Stimulated activated CD8-positive, alpha-beta memory T cell treated with anti-CD3 and anti-CD28 coated beads, Interleukin-15, amount 100 ng/mL, for 24 hours (primary cell): ENCODE data around the gene DTD1.

ENCODE experiments used
- DNase-seq: peaks from one replicate; pipeline ENCODE4 v3.0.0-alpha.2; 2020; ENCODE audit warnings: low read depth

DTD1 gene

DNA sequence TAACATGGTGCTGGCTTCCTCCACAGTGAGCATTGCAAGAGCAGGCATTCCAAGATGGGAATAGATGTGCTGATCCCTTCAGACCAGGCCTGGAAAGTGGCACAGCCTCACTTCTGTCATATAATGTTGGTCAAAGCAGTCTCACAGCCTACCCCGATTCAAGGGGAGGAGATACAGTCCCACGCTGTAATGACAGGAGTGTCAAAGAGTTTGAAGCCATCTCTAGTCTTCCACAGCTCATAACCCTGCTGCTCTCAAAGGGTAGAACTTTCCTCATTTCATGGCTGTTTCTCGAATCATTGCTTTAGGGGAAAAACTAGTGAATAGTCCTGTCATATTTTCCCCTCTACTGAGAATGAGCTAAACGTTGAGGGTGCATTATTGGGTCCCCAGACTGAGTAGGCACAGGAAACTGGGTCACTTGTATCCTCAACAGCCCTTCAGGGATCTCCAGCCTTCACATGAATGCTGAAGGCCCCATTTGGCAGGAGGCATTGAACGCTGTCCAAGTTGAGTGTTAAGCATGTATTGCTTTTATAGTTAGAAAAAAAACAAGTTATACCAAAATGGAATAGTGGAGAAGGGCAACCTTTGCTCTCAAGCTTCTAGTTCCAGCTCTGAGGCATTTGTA is 27.3 kb downstream of the DTD1 start:
- no peak for DNase-seq

DNA sequence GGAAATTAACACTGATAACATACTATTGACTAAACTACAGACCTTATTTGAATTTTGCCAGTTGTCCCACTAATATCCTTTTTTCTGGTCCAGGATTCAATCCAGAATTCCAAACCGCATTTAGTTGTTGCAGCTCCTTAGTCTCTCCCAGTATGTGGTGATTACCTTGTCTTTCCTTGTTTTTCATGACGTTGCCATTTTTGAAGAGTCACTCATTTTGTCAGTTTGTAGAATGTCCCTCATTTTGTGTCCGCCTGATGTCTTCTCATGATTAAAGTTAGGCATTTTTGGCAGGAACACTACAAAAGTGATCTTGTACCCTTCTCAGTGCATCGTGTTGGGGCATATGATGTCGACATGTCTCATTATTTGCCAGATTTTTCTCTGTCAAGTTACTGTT is 33.1 kb downstream of the DTD1 start:
- no peak for DNase-seq

DNA sequence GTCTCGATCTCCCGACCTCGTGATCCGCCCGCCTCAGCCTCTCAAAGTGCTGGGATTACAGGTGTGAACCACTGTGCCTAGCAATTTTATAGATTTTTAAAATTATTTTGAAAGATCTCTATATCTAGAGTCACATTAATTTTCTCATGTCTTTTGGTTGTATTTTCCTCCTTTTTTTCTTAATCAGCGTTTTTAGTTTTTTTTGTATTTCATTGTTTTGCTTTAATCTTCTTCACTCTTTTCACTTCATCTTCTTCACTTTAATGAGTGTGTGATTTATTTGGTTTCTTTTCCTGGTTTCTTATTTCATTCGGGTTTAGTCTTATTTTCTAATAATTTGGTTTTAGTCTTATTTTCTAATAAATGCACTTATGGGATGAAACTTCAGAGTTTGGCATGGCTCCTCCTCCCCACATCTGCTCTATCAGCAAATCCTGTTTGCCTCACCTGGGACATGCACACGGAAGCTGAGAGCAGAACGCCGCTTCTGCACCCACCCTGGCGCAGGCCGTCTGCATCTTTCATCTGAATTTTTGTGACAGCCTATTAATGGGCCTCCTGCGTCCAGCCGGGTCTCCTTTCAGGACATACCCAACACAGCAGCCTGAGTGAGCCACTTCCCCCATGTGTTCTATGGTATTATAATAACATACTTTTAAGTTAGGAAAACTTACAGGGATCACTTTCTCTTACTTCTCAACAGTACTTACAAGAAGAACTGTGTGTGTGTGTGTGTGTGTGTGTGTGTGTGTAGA is 35.5 kb downstream of the DTD1 start:
- DNase-seq, result no peak

DNA sequence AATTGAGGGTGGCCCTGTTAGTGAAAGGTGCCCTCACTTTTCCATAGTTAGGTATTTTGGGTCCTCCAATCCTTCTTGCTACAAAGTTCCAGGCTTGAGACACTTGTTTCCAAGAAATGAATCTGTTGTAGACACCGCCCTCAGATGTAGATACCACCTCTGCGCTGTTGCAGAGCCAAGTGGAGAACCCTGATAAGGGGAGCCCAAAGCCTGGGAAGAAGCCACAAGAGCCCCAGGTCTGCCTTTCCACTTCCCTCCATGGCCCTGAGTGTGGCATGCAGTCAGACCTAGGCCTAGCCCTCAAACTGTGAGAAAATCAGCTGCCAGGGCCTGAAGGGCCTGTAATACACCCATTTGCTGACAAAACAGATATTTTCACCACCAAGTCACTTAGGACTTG is 37.1 kb downstream of the DTD1 start:
- no peak for DNase-seq

DNA sequence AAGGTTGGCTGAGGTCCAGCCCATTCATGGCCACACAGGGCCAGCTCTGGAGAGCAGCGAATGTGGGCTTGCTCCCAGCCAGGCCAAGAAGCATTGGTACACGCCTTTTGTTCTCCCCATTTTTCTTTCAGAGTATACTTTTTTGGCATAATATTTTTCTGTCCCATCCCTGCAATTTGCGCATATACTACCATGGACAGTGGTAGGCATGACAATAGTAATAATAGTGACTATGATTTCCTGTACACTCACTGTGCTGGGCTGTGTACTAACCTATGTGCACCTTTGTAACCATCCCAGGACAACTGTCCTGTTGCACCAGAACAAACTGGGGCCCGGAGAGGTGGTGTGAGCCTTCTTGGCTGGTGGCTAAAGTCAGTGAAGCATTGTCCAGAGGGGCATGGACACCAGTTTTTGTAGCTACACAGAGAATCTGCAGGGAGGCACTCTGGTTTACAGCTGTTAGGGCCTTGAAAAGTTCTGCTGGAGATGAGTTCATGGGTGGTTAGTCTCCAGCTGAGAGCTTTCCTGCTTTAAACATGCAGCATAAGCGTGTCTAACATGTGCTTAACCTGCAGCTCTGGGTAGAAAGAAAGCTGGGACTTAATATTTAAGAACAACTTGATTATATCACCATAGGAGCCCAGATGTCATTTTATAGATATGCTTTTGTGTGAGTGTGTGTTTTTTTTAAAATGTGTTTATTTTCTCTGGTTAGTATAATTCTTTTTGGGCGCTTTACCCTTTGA is 38.2 kb downstream of the DTD1 start:
- no peak for DNase-seq

DNA sequence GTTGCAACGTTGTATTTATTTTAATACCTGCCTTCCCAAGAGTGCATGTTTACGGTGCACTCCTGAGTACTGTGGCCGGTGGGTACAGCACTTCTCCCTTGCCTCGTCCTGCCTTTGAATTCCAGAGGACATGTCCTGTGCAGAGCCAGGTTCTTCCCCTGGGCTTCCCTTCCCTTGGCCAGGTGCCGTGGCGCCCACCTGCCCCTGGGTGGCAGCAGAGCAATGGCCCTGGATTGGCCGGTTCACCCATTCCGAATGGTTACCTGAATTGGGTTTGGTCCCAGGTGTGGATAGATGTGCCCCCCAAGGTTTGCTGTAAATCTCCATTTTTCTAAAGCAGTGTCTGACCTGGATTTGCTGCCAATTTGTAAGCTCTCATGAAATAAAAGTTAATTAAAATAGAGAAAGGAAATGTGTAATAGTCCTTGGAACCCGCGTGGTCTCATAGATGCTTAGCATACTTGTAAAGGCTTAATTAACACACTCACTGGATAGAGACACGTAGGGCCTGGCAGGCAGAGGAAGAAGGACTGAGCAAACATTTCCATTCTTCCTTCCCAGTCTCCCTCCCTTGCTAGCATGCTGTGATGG is 40.6 kb downstream of the DTD1 start:
- DNase-seq, result no peak

DNA sequence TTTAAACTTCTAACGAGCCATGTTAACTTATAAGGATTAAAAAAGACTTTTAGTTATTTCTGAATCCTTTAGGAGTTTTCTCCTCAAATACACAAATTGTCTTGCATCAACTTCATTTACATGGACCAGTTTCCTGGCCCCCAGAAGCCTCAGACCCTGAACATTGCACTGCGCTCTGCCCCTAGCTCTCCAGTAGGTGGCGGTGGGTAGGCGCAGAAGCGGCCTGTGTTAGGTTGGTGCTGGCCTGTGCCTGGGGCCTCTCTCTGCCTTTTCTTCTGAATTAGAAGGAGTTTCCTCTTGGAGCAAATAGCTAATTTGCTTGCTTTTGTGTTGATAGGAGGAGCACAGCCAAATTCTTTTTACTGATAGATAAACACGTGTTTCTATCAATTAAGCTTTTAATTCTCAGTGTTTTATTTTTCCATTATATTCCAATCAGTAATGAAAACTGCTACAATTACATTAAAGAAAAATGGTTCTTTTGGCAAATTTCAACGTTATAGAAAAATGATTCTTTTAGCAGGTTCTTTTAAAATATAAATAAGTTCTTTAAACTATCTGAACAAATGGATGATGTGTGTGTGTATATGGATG is 44.4 kb downstream of the DTD1 start:
- DNase-seq, result no peak

DNA sequence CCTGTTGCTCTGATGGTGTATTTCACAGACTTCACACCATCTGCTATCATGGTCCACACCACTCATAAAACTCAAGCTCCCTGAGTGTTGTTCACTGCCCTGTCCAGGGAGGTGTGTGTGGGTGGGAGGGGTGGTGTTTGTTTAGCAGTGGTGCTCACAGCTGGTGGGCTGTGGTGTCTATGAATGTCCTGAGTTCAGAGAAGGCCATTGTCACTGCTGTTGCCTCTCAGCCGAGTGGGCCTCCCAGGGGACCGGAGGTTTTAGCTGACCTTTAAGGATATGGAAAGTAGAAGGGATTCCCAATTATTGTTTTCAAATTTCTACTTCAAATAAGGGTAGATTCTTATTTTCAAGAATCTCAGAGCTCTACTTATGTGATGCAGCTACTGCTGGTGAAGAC is 45.6 kb downstream of the DTD1 start:
- DNase-seq, result no peak

DNA sequence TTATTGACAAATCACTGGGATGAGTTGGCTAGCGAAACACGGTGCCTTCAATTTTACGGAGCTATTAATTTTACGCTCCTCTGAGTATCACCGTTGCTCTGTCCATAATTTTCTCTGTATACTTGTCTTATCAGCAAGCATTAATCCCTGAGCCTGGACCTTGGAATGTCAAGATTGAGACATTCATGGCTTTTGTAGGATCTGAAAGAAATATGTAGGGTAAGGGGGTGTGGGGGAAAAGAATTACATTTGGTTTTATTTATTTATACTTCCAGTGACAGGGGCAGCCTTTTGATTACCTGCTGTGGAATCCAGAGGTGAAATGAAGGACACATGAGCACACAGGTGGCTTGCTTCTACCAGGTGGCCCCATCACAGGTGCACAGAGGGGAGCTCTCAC is 46.6 kb downstream of the DTD1 start:
- DNase-seq, result no peak

DNA sequence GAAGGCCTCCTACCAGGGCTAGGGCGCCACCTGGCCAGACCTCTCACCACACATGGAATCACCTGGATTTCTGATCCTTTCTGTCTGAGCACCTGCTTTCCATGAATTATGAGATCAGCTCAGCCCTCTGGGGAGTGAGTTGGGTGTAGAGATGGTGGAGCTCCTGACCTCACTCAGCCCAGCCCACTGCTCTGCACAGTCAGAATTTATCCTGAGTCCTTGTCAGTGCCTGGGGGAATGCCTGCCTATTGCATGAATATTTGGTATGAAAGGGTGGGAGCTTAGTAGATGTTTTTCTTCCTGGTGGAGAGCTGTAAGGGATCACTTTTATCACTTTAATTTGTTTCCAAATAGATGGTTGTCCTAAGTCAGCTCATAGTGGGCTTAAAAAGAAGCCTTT is 47.5 kb downstream of the DTD1 start:
- DNase-seq, result no peak

DNA sequence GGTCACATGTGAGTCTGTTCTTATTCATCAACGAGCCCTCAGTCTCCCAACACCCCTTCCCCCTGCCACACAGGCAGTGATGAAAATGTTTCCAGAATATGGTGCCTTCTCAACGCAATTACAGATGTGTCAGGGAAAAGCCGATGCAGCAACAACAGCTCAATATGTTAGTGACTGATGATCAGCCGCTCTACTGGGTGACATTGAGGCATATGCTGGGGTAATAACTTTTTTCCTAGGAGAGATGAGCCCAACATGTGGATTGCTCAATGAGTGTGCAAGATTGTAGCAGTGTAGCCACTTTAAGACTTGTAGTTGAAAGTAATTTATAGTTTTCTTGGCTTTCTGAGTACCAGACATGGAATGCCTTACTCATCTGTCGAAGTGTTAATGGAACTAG is 49.4 kb downstream of the DTD1 start:
- DNase-seq, result no peak

DNA sequence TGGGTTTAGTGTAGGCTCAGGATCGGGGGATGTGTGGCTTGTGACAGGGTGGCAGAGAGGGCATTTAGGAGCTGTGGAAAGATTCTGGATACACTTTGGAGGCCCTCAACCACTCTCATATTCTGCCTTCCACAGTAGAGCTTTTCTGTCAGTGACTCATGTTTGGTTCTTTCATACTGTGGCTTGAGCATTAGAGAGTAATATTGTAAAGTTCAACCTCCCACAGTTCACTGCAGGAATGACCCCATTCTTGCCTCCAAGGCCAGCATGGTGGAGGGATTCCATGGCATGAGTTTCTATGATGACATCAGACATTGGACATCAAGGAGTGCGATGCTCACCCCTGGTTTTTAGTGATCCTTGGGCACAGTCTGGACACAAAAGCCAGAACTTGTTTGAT is 50.9 kb downstream of the DTD1 start:
- DNase-seq, result no peak

DNA sequence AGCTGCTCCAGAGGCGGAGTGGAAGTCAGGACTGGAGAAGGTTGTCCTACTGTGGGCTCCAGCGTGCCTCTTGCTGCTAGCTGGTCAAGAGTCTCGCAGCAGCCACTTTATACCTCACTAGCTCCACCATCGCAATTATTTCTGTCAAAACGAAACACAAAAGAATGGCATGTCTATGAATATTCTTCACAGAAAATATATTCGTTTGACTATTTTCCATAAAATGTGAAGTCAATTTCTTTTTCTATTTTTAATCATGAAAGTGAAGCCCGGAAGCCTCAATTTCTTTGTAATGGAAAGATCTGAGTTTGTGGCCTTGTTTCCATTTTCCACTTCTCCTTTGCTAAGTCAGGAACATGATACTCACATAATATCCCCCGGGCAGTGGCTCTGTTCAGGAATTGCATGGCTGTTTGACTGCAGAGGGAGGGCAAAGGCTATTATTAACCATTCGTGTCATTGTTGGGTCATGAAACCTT is 51.7 kb downstream of the DTD1 start:
- DNase-seq, result no peak

DNA sequence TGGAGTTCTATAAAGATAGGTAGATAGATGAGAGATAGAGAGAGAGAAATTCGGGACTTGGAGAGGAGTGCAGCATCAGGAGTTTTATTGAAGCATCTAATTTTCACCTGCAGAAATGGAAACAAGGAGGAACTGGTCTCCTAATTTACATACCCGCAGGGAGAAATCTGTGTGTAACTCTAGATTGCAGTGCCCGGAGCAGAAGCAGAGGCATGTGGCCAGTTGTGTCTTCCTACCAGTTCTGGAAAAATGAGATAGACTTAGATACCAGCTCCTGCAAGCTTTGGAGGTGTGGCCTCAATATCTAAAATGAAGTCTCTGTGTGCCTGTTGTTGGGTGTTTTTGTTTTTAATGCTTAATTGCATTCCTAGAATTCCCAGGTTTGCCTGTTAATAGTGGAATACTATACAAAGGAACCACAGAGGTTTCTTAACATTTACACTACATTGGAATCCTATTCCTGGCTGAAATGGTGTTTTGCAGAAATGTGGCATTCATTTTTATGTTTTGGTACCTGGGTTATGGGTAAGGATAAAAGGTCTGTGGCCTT is 57.4 kb downstream of the DTD1 start:
- DNase-seq, result no peak

DNA sequence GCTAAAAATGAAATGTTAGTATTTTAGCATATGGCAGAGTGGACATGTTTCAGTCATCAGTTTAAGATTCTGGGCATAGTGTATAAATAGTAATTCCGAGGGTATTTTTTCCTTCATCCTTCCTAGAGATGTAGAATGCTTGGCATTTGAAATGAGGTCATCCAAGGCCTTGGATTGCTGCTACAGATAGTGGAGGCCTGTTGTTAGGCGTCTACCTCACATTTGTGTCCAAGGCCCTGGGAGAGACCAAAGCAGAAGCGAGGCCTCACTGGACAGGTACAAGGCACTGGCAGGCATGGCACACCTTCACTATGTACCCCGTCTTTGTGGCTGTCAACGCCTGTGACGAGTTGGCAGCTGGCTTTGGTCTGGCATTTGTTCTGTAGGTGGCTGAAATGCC is 58.0 kb downstream of the DTD1 start:
- no peak for DNase-seq

DNA sequence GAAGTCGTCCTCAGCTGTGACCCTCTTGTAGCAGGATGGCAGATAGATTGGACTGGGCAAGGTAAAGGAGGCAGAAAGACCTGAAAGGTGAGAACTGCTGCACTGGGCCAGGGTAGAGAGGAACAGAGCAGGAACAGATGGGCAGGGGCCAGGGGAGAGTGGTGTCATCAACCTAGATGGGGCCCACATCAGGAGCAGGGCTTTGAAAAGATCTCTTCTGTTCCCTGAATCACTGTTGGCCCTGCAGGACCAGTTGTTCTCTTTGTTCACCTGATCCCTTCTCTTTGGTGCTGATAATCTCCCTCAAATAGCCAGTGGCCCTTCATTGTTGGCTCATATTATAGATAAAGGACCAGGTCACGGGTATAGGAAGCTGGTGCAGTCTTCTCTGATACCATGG is 59.9 kb downstream of the DTD1 start:
- no peak for DNase-seq

DNA sequence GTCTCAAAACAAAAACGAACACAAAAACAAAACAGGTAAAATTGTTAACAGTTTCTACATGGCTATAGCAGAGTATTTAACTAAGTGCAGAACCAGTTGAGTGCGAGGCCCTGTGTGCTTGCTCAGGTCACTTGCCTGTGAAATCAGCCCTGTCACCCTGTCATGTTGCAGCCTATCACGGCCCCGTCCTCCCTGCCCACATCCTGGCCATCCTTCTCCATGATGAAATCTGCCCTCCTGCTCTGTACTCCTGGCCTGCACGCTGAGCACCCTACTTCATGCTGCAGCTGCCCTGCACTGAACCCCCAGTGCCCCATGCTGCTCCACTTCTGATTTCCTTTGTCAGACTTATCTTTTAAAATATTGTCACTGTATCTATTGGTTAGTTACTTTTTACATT is 62.4 kb downstream of the DTD1 start:
- DNase-seq, result no peak

DNA sequence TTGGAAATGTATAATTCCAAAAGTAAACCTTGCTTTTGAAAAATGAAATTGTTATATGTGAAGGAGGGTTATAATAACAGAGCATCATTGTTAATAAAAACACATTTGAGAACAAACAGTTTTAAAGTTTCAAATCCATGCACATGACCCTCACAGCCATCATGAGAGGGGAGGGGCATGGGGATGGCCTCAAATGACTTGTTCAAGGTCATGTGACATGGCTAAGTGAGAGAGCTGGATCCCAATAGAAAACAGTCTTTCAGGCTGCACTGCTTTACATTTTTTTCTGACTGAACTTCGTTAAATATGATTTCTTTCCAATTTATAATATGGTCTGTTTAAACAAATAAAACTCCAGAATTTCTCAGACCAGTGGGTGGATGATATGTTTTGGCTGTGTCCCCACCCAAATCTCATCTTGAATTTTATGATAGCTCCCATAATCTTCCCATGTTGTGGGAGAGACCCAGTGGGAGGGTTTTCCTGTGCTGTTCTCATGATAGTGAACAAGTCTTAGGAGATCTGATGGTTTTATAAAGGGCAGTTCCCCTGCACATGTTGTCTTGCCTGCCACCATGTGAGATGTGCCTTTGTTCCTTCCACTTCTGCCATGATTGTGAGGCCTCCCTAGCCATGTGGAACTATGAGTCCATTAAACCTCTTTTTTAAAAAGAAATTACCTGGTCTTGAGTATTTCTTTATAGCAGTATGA is 66.0 kb downstream of the DTD1 start:
- DNase-seq, result no peak

DNA sequence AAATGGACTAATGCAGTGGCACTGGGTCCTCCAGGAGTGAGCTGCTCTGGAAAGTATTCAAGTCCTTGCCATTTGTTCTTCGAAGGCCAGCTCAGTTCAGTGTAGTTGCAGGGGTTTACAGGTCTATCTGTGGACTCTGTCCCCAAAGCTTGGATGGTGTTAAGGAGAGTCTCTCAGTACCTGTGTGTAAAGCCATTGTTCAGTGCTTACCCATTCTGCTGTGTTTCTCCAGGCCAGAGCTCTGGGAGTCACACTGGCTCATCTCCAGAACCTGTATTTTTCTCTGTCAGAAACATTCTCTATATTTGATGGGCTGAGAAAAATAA is 66.6 kb downstream of the DTD1 start:
- DNase-seq, result no peak

DNA sequence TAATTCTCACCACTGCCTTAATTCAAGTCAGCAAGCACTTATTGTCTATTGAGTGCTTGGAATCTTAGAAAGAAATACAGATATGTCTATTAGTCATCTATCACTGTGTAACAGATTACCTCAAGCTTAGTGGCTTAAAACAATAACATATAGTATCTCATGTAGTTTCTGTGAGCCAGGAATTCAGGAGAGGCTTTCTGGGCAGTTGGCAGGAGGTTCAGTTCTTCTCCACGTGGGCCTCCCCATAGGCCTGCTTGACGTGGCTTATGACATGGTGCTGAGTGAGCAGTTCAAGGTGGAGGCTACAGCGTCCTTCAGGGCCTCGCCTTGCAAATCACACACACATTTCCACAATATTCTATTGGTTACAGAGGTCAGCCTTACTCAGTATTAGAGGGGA is 69.7 kb downstream of the DTD1 start:
- no peak for DNase-seq

DNA sequence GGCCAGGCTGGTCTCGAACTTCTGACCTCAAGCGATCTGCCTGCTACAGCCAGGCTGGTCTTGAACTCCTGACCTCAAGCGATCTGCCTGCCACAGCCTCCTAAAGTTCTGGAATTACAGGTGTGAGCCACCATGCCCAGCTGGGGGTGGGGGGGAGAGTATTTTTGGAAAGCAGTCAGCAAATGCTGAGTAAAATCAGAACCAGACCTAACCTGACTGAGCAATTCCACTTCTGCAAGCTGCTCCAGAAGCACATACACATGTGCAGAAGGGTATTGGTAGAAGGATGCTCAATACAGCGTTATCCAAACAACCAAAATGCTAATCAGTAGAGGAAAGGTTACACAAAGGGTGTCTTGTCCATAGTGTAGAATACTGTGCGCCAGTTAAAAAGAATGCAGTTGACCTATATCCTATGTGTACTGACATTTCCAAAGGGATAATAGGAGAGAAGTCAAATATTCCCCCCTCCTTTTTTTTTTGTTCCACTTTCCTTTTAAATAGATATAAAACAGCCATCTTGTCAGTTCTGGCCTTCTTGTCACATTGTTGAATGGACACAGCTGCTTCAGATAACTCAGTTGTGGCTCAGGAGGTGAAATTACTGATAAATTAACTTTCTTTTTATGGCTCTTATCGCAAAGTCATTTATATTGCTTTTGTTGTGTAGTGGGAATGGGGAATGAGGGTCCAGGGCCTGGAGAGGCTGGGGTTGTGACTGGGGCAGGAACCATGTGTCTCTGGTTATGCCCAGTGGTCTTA is 74.6 kb downstream of the DTD1 start:
- DNase-seq, result no peak
